Muscle of leg (tissue), 11 donors: ENCODE data around the gene MEAK7. TPM values are rescaled to one million over a fixed set of nuclear protein-coding genes. Genes with fewer than 3 reads are reported as not detected.

Source experiments
- DNase-seq: peaks from one replicate; pipeline ENCODE4 v3.0.0; 2013
- H3K27ac ChIP-seq: one replicate; pipeline ENCODE4 v1.5.1; 2013; ENCODE audit warnings: mild to moderate bottlenecking, low read length, control low read depth
- H3K27me3 ChIP-seq: one replicate; pipeline ENCODE4 v1.6.1; 2013; ENCODE audit warnings: low read length; ENCODE audit not compliant: control insufficient read depth, insufficient read depth
- H3K36me3 ChIP-seq: one replicate; pipeline ENCODE4 v1.6.1; 2013; ENCODE audit warnings: low read length; ENCODE audit not compliant: control insufficient read depth, insufficient read depth
- H3K4me1 ChIP-seq: one replicate; pipeline ENCODE4 v1.6.1; 2013; ENCODE audit warnings: low read length; ENCODE audit not compliant: control insufficient read depth, insufficient read depth
- H3K4me3 ChIP-seq: one replicate; pipeline ENCODE4 v1.5.1; 2013; ENCODE audit warnings: low read length, control low read depth
- H3K9me3 ChIP-seq: replicated peaks from 2 replicates; pipeline ENCODE4 v1.6.1; 2013; ENCODE audit warnings: low read depth, low read length; ENCODE audit not compliant: control insufficient read depth
- WGBS: methylation state at CpG from one replicate; pipeline ENCODE4 v1.1.5; 2013; ENCODE audit warnings: missing lambda C conversion rate; ENCODE audit not compliant: insufficient coverage; 5-methylcytosine and 5-hydroxymethylcytosine counted together
- polyA plus RNA-seq, 8 donors: library from polyadenylated mRNA; unstranded; fragments of 120-200 nt; gene quantifications; one replicate each; pipeline versions ENCODE4 v1.2.1 to v1.2.3, GENCODE V29; 2013; ENCODE audit warnings: inconsistent platforms in 1 of 8, low replicate concordance in 1 of 8; ENCODE audit not compliant: insufficient read length in 8 of 8, insufficient read depth in 1 of 8
- total RNA-seq: library from RNA; stranded (reverse); fragments of 120-200 nt; gene quantifications from one replicate; pipeline ENCODE4 v1.2.4, GENCODE V29; 2013

MEAK7 gene
- total and polyA plus RNA-seq, 9 donors: 7.9 to 13.2 (median 9.3) TPM

- Histone ChIP-seq H3K36me3 (no peaks in the 10 kb centered on the region), H3K4me1 (peaks cover 12% of the 10 kb centered on the region), H3K27ac (no peak overlapping the region), H3K4me3 (no peak overlapping the region), H3K27me3 (no peaks in the 10 kb centered on the region), H3K9me3 (peaks cover 10% of the 10 kb centered on the region)
- DNase-seq: no peak
Measured at GRCh38 chr16:84467709-84468108, 36.8 kb downstream of the MEAK7 start.

- WGBS: 100% methylated on average over 1 of the region's 1 CpG
- peaks cover under 1% of the 10 kb centered on the region for H3K36me3 ChIP-seq
- DNase-seq: no peak
Measured at GRCh38 chr16:84467256-84467655, 37.2 kb downstream of the MEAK7 start.

GRCh38 chr16:84466692-84467091 lies 37.8 kb downstream of the MEAK7 start:
- peaks cover 8% of the 10 kb centered on the region for H3K9me3 ChIP-seq
- H3K27me3 ChIP-seq: no peaks in the 10 kb centered on the region

More at GRCh38 chr16:84467256-84467655, 37.2 kb downstream of the MEAK7 start:
- Histone ChIP-seq H3K9me3 (peaks cover 10% of the 10 kb centered on the region), H3K4me3 (no peak overlapping the region), H3K4me1 (peaks cover 13% of the 10 kb centered on the region), H3K27me3 (no peaks in the 10 kb centered on the region), H3K27ac (no peak overlapping the region)

GRCh38 chr16:84465154-84465553 lies 39.3 kb downstream of the MEAK7 start:
- H3K4me3 ChIP-seq: no peak overlapping the region
- no peak for DNase-seq
- H3K4me1 ChIP-seq: peaks cover 18% of the 10 kb centered on the region
- WGBS: 86% methylated on average over 6 of the region's 6 CpGs
- H3K27me3 ChIP-seq: no peaks in the 10 kb centered on the region
- peaks cover 7% of the 10 kb centered on the region for H3K36me3 ChIP-seq
- H3K9me3 ChIP-seq: peaks cover 8% of the 10 kb centered on the region
- no peak overlapping the region for H3K27ac ChIP-seq

More at GRCh38 chr16:84466692-84467091, 37.8 kb downstream of the MEAK7 start:
- H3K27ac ChIP-seq: no peak overlapping the region
- peaks cover 6% of the 10 kb centered on the region for H3K36me3 ChIP-seq
- WGBS: no CpG with 5 or more reads among the region's 4 CpGs
- no peak for DNase-seq
- no peak overlapping the region for H3K4me3 ChIP-seq
- H3K4me1 ChIP-seq: peaks cover 13% of the 10 kb centered on the region

- Histone ChIP-seq H3K4me1 (peaks cover 20% of the 10 kb centered on the region), H3K4me3 (no peak overlapping the region), H3K27ac (no peak overlapping the region), H3K27me3 (no peaks in the 10 kb centered on the region), H3K36me3 (peaks cover 7% of the 10 kb centered on the region), H3K9me3 (peaks cover 8% of the 10 kb centered on the region)
- 64% methylated on average over 5 of the region's 6 CpGs for WGBS
- DNase-seq: no peak
Measured at GRCh38 chr16:84464116-84464515, 40.3 kb downstream of the MEAK7 start.

GRCh38 chr16:84463221-84463620 lies 41.2 kb downstream of the MEAK7 start:
- peaks cover 7% of the 10 kb centered on the region for H3K36me3 ChIP-seq
- H3K27ac ChIP-seq: no peak overlapping the region

GRCh38 chr16:84462296-84463210 lies 41.9 kb downstream of the MEAK7 start:
- Histone ChIP-seq H3K4me1 (peaks cover 20% of the 10 kb centered on the region), H3K27me3 (no peaks in the 10 kb centered on the region), H3K27ac (no peak overlapping the region), H3K9me3 (peaks cover 6% of the 10 kb centered on the region), H3K36me3 (peaks cover 7% of the 10 kb centered on the region), H3K4me3 (no peak overlapping the region)
- no peak for DNase-seq
- 61% methylated on average over 18 of the region's 24 CpGs for WGBS

More at GRCh38 chr16:84463221-84463620, 41.2 kb downstream of the MEAK7 start:
- H3K27me3 ChIP-seq: no peaks in the 10 kb centered on the region
- peaks cover 8% of the 10 kb centered on the region for H3K9me3 ChIP-seq
- peaks cover 20% of the 10 kb centered on the region for H3K4me1 ChIP-seq
- DNase-seq: peak; percentile 27
- WGBS: 48% methylated on average over 5 of the region's 7 CpGs
- no peak overlapping the region for H3K4me3 ChIP-seq

GRCh38 chr16:84461413-84462295 lies 42.8 kb downstream of the MEAK7 start:
- no peak overlapping the region for H3K27ac ChIP-seq
- H3K27me3 ChIP-seq: no peaks in the 10 kb centered on the region
- peaks cover 7% of the 10 kb centered on the region for H3K36me3 ChIP-seq
- H3K4me1 ChIP-seq: peaks cover 20% of the 10 kb centered on the region
- H3K4me3 ChIP-seq: no peak overlapping the region
- peaks cover under 1% of the 10 kb centered on the region for H3K9me3 ChIP-seq
- 75% methylated on average over 29 of the region's 30 CpGs for WGBS
- DNase-seq: no peak

- Histone ChIP-seq H3K27ac (no peak overlapping the region), H3K4me1 (peaks cover 20% of the 10 kb centered on the region), H3K36me3 (peaks cover 7% of the 10 kb centered on the region), H3K9me3 (no peaks in the 10 kb centered on the region), H3K4me3 (no peak overlapping the region), H3K27me3 (no peaks in the 10 kb centered on the region)
- no peak for DNase-seq
- 82% methylated on average over 6 of the region's 8 CpGs for WGBS
Measured at GRCh38 chr16:84461029-84461412, 43.4 kb downstream of the MEAK7 start.
